DND-41 (cell line): Measurements from ENCODE around the gene SPATA6.

Experiments
- CTCF ChIP-seq: IDR thresholded peaks from 2 replicates; pipeline ENCODE4 v1.5.1; 2012; ENCODE audit warnings: borderline replicate concordance, low read length, moderate library complexity, mild to moderate bottlenecking; ENCODE audit not compliant: poor library complexity, severe bottlenecking; ENCODE audit errors: extremely low read depth
- EZH2 ChIP-seq: IDR thresholded peaks from 3 replicates; pipeline ENCODE4 v1.6.1; 2012; ENCODE audit warnings: borderline replicate concordance, low read depth, mild to moderate bottlenecking, moderate library complexity, low read length, inconsistent platforms; ENCODE audit not compliant: severe bottlenecking

- TF ChIP-seq CTCF (no peak), EZH2 (no peak)
Observed at GRCh38 chr1:48292706-48293105, 179.3 kb downstream of the SPATA6 start.
